ENCODE measurements around the gene CDK1.

- TF ChIP-seq CTCF (IDR thresholded peaks at IDR 0.05) (no peak), POLR2A (IDR thresholded peaks at IDR 0.05) (no peak)
Observed at GRCh38 chr10:60825520-60825919, 47.2 kb downstream of the CDK1 start.

Data from thyroid gland (tissue), 4 donors.